Raji (cell line): Measurements from ENCODE around the gene KCNQ1OT1.

ENCODE experiments used
- POLR2A ChIP-seq: IDR thresholded peaks from 2 replicates; pipeline ENCODE4 v1.6.1; 2011; ENCODE audit warnings: low read depth, low read length, control low read depth; ENCODE audit not compliant: insufficient read depth

Gene KCNQ1OT1

DNA sequence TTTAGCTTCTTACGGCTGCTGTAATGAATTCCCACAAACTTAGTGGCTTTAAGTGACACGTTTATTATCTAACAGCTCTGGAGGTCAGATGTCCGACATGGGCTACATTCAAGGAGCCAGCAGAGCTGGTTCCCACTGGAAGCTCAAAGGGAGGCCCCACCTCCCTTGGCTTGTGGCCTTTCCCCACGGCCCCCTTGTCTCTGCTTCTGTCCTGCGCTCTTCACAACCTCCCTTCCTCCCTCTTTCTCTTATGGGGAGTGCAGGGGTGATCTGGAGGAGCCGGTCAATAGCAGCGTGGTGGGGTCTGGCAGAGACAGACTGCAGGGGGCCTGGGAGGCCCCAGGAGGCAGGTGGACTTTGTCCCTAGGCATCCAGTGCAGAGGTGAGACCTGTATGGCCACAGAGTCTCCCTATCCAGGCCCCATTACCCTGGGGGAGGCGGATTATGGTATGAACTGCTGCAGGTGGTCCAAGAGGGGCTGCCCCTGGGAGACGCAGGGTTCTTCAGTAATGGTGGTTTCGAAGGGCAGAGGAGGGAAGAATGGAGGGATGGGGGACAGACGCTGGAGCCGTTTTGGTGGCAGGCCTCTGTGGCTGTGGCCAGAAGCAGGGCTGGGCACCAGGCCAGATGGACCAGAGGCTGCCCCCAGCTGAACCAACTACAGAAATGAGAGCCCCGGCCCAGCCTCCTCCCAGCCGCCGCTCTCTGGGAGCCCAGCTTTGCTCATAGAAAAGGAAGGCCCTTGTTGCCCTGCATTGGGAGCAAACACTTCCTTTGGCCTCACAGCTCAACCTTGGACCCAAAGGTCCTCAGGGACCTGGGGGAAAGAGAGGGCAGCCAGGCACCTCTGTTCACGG is 30.7 kb upstream of the KCNQ1OT1 start:
- no peak for TF ChIP-seq POLR2A

DNA sequence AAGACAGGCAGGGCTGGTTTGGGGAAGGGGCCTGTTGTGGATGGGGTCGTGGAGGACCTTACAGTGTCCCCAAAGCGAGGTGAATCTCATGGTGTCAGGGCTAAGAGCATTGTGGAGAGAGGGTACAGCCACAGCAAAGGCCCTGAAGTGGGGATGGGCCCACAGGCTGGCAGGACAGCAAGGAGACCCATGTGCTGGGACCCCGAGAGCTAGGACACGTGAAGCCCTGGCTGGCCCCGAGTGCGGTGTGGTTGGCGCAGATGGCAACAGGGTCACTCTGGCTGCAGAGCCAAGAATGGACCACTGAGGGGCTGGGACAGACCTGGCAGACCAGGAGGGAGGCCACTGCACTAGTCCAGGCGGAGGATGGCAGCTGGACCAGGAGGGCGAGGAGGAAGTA is 30.0 kb upstream of the KCNQ1OT1 start:
- no peak for TF ChIP-seq POLR2A

DNA sequence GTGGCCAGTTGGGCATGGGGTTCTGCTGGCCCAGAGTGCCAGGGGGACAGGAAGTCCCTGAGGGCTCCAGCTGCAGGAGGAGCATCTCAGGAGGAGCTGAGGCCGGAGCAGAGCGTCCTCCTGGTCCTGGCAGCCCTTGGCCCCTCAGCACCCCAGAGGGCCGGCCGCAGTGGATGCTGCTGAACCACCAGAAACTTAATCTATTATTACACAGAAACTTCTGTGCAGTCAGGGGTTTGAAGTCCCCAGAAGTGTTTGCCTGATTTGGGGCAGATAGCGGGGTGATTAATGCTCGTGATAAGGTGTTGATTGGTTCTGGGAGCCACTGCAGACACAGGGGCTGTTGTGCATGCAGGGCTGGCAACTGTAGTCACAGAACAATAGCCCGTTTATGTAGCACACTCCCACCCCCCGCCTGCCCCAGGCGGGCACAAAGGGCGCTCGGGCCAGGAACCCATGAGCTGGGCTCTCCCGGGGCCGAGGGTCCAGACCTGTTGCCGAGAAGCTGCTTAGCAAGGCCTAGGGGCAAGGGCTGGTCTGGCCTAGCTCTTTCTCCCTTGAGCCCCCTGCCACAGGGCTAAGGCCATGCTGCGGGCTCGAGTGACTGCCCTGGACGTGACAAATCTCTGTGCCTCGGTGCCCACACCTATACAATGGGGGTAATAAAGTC is 29.0 kb upstream of the KCNQ1OT1 start:
- TF ChIP-seq POLR2A, result no peak

DNA sequence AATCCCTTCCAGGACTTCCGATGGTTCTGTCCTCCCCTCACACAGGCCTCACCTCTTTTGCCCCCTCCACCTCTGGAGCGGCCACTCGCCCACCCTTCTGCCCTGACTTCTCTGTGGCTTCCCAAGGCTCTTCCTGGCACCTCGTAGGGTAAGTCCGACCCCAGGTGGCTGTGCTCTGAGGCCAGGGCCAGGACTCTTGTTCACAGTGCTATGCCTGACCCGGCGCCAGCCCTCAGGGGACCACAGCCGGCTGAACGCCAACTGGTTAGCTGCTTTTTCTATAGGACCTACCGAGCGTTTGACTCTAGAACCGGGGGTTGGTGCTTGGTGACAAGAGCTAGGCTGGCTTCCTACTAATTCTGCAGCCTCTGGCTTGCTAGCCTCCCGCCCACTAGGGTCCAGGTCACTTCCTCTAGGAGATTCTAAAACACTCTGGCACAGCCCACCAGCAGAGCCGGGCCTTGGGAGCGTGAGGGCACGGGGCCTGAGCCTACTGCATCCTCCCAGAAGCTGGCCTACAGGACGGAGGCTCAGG is 28.4 kb upstream of the KCNQ1OT1 start:
- no peak for TF ChIP-seq POLR2A

DNA sequence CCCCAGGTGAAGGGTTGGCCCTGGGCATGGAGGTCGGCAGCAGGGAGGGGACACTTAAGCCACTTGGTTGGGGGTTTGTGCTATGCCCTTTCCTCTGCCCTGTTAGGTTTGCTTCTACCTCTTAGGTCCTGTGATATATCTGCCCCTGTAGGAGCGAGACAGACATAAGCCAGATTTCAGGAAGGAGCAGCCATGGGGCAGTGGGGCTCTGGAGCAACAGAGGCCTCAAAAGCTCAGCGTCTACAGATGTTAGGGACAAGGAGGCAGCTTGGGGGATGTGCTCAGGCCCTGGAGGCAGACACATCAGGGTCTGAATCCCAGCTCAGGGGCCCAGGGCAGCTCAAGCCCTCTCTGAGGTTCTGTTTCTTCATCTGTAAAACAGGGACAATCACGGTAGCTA is 27.2 kb upstream of the KCNQ1OT1 start:
- no peak for TF ChIP-seq POLR2A

DNA sequence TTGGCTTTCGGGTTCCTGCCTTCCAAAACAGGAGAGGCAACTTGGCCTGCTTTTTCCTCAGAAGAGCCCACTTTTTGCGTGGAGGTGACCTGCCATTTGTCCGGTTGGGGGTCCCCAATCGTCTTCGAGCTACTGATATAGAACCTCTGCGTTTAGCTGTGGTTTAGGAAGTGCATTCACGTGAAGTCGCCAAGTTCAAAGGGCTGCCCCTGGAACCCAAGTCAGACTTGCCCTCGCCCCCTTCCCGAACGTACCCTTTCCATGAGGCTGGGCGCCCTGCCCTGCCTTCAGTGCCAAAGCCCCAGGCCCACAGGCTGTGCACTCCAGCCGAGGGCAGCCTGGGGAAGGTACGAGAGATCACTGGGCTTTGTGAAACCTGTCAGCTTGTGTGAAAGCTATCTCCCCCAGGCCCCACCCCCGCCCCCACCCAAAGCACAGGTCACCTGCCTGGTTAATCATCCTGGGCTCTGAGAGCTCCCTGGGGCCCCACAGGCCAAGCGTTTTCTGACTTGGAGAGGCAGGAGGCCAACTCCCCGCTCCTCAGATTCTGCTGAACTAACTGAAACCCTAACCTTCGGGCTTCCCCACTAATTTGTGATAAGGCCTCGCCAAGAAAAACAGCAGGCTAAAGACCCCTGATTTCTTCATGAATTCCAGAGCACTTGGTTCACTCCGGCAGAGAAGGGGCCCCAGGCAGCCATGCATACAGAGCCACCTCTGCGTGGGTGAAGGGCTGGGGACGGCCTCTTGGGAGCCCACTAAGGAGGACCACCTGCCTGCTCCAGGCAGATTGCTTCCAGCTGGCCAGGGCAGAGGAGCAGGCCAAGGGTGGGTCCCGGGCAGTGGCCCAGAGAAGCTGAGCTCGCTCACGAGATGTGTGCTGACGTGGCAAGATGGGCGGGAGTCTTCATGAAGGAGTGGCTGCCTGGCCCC is 25.8 kb upstream of the KCNQ1OT1 start:
- no peak for TF ChIP-seq POLR2A

DNA sequence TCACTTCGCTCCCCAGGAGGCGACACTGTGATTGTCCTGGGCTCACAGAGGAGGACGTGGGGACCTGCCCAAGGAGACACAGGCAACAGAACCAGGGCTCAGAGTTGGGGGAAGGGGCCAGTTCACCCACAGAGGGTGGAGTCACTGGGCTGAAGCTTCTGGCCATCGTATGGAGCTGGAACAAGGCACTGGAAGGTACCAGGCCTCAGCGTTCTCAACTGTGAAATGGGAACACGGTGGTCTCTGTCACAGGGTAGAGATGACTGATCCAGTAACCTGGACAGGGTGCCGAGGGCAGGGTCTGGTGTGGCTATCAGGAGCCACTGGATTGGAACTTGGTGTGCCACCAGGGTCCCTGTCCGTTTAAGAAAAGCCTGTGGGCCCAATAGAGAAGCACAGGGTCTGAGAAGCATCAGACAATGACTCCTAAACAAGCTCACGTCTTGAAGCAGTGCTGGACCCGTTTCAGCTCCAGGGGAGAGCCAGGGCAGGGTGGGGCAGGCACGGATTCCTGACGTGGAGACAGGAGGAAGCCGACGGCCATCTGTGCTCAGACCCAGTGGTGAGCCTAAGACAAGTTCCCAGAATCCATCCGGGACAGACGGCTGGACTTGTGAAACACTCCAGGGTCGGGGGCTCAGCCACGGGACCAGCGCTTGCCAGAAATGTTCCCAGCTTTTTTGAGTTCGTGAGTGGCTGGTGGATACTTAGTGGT is 25.0 kb upstream of the KCNQ1OT1 start:
- no peak for TF ChIP-seq POLR2A

DNA sequence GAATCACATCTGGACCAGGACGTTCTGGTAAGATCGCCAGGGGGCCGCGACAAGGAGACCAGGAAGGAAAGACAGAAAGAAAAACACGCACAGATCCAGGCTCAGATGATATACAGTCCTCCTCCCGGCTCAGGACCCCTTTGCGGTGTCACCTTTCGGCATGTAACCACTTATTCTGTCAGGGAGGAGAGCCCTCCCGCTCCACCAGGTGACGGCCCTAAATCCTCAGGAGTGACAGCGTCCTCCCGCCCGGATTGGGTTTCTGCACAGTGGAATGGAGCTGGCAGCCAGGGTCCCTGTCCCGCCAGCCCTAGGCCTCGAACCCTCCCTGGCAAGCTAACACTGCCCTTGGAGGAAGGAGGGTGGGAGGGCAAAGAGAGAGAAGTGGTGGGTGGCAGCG is 24.3 kb upstream of the KCNQ1OT1 start:
- no peak for TF ChIP-seq POLR2A

DNA sequence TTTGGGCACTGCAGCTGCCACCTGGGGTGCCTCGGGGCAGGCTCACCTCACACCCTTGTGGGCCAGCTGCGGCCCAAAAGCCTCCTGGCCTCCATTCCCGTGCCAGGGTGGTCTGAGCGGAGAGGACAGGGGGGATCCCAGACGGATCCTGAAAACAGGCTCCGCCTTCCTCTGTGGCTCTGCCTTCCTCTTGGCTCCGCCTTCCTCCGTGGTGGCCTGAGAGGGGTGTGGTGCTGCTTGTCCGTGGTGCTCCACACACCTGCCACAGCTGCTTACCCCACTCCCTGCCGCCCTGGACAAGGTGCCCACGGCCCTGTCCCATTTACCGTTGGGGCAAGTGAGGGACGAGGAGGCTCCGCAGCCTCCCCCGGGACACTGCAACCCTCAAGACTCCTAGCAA is 23.2 kb upstream of the KCNQ1OT1 start:
- no peak for TF ChIP-seq POLR2A

DNA sequence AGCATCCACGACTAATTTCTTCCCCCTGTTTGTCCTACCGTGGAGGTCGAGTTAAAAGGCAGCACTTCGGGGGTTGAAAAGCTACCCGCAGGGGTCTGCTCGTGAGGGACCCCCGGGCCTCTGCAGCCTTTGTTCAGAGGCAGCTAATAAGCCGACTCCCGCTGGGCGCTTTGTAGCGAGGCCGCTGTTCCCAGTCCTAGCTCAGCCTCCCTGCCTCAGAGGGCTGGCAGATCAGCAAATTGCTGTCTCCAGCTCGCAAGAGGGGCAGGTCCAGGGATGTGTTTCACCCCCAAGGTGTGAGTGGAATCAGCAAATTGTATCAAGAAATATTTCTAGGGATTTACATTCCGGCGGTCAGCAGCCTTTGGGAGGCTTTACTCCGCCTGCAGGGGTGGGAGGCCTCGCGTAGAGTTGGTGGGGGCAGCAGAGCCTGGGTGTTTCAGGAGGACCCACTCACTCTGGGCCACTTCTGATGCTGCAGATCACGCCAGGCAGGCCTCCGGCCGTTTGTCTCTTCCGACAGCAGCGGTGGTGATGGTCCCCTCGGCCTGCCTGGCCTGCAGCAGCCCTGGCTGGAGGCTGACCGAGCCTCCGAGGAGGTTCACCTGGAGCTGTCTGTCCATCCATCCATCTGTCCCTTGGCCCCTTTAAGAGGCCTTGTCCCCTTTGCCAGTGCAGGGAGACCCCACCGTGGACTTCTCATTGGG is 21.6 kb upstream of the KCNQ1OT1 start:
- no peak for TF ChIP-seq POLR2A

DNA sequence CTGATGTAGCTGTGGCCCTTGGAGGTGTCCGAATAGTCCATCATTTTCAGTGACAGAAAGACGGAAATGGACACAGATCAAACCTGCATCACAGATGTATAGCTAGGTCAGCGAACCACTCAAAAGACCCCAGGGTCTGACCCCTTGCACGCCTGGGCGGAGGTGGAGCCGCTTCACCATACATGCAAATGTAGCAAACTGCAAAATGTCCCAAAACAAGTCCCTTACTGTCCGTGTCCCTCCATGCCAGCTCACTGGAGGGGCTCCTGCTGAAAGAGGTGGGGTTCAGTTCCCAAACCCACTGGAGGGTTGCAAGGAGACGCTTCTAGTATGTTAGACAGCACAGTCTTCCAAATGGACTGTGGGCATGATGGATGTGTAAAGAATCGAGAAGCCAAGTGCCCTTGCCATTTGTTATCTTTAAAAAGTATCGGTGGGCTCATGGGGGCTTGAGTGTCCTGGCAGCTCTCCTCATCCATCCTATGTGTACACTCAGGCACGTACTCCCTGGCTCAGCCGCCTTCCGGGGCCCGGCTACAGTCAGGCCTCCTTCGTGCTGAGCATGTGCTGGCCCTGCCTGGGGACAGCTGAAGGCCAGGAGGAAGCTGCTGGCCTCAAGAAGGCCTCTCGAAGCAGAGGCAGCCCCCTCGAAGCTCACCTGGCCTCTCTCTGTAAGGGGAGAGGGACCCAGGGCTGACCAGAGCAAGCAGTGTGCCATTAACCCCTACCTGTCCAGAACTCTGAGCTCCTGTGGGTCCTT is 20.2 kb upstream of the KCNQ1OT1 start:
- no peak for TF ChIP-seq POLR2A

DNA sequence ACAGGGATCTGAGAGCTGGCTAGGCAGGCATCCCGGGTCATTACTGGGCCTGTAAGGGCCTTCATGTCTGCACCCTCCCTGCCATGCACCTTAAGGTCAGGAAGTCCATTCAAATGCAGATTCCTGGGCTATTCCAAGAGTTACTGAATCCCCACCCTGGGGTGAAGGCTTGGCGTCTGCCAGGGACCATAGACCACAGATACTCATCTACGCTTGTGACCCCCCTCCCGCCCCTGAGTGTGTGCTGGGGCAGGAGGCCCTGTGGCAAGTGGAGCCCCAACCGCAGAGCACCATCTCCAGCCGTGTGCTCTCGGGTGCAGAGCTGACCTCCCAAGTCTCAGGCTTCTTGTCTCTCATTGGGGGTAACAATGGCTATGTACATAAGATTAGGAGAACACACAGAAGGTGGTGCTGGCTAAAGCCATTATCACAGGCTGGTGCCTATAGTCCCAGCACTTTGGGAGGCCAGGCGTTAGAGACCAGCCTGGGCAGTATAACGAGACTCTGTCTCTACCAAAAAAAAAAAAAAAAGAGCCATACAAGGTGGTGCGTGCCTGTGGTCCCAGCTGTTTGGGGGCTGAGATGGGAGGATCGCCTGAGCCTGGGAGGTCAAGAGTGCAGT is 19.1 kb upstream of the KCNQ1OT1 start:
- TF ChIP-seq POLR2A, result no peak
